Adrenal gland (tissue), 5 donors: Measurements from ENCODE around the gene DOCK4.

Experiments
- POLR2A ChIP-seq, 2 donors: fragments of 450-650 bp; IDR thresholded peaks; one replicate each; pipeline ENCODE4 v1.6.1; 2017; ENCODE audit warnings: antibody characterized with exemption in 2 of 2, mild to moderate bottlenecking in 2 of 2, moderate library complexity in 1 of 2
- TF ChIP-seq, protein P1 (sequence below), 6 experiments: fragments of 450-650 bp in 4 of 6; fragments of 200-600 bp in 2 of 6; sonication (generic) in 1 of 6; IDR thresholded peaks; 1 replicate in 5 of 6; 2 replicates in 1 of 6; pipeline versions ENCODE4 v1.5.1 to v1.8.0; 2016 to 2021; ENCODE audit warnings: antibody characterized with exemption in 6 of 6, mild to moderate bottlenecking in 2 of 6, moderate library complexity in 1 of 6
- donor health status: DM: no; HTN: no; CAD: no.

DNA sequence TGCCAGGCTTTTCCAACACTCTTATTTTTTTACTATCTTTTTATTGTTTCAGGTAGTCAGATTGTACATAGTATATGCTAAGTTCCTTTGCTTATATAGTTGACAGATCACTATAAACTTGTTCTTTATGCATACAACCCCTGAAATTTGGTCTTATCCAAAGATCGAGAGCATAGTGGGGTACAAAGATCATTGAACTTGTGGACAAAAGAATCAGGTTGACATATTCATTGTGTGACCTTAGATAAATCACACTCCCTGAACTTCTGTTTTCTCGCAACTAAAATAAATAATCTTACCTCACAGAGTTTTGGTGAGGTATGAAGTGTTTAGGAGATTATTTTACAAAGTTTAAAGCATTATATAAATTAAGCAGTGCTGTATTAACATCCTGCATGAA, 22.4 kb upstream of the DOCK4 start:
- TF ChIP-seq POLR2A (IDR thresholded peaks at IDR 0.05): no peak
- TF ChIP-seq, protein P1, sequence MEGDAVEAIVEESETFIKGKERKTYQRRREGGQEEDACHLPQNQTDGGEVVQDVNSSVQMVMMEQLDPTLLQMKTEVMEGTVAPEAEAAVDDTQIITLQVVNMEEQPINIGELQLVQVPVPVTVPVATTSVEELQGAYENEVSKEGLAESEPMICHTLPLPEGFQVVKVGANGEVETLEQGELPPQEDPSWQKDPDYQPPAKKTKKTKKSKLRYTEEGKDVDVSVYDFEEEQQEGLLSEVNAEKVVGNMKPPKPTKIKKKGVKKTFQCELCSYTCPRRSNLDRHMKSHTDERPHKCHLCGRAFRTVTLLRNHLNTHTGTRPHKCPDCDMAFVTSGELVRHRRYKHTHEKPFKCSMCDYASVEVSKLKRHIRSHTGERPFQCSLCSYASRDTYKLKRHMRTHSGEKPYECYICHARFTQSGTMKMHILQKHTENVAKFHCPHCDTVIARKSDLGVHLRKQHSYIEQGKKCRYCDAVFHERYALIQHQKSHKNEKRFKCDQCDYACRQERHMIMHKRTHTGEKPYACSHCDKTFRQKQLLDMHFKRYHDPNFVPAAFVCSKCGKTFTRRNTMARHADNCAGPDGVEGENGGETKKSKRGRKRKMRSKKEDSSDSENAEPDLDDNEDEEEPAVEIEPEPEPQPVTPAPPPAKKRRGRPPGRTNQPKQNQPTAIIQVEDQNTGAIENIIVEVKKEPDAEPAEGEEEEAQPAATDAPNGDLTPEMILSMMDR (IDR thresholded peaks at IDR 0.05): no peak
